Measurements from ENCODE around the gene PPP6R3. TPM values are rescaled to one million over a fixed set of nuclear protein-coding genes. Genes with fewer than 3 reads are reported as not detected.

PPP6R3 gene
- total RNA-seq, 1 donor from 2014 or later: 81.3 TPM

DNA sequence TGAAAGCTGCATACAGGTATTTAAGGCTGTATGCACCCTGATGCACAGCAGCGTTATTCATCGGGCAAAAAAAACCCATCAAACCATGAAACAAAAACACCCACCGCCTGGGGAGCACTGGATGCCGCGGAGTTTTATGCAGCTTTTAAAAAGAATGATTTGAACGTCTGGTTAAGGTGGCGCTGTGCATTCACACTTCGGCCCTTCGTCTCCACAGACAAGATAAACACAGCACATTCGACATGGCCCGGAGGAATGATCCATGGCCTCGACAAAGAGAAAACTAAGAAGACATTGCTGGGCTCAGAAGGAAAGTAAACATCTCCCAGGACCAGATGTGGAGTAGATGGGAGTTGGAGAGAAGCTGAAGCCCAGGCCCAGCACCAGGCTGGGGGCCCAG is 183.0 kb downstream of the PPP6R3 start:
- no peak for DNase-seq (ENCODE audit: low spot score)

DNA sequence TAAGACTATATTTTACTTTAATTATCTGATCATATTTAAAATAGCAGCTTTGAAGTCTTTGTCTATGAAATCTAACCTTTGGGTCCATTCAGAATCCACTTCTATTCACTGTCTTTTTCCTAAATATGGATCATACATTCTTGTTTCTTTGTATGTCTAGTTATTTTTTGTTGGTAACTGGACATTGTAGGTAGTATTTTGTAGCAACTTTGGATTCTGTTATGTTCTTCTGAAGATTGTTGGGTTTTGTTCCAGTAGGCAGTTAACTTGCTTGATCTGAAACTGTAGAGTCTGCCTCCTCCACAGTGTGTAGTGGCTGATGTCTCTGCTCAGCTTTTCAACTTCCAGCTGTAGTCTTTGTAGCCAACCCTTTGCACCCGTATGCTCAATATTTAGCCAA is 186.3 kb downstream of the PPP6R3 start:
- DNase-seq (ENCODE audit: low spot score): no peak

DNA sequence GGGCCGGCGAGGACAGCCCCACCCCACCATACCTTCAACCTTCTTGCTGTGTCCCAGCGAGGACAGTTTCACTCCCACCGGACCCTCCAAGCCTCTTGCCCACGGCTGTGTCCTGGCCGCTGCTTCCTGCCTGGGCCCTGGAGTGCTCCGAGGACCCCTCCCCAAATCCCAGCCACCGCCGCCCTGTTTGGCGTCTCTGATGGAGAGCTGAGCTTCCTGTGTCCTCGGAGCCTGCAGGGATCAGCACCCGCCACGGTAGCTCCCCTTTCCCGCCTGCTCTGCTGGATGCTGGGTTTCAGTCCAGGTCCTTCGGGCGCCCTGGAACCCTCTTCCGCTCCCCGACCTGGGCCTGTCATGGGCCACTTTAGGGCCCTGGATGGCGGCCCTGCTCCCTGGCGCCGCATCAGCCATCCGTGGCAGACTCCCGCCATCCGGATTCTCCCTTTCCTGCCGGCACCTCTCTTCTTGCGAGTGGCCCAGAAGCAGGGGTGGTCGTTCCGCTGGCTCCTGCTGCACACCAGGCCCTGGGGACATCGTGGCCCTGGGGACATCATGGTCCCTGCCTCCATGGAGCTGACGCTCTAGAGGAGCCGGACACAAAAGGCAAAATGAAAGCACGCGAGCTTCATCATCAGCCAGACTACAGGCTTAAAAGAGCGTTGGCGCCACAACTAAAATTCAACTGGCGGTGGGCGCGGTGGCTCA is 189.5 kb downstream of the PPP6R3 start:
- DNase-seq (ENCODE audit: low spot score): peak; percentile 89

DNA sequence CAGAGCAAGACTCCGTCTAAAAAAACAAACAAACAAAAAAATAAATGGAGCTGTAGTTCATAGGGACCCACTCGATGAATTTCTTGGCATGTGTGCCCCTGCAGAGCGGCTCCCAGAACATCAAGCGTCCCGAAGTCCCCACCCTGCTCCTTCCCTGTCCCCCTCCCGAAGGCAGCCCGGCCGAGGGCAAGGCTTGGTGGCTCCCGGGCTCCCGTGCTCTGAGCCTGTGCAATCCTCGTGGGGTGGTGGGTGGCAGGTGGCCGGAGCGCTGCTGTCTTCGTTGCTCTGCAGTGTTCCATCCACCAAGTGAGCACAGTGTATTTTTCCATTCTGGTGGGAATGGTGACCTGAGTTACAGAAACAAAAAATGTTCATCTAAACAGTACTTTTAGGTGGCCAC is 190.2 kb downstream of the PPP6R3 start:
- no peak for DNase-seq (ENCODE audit: low spot score)

DNA sequence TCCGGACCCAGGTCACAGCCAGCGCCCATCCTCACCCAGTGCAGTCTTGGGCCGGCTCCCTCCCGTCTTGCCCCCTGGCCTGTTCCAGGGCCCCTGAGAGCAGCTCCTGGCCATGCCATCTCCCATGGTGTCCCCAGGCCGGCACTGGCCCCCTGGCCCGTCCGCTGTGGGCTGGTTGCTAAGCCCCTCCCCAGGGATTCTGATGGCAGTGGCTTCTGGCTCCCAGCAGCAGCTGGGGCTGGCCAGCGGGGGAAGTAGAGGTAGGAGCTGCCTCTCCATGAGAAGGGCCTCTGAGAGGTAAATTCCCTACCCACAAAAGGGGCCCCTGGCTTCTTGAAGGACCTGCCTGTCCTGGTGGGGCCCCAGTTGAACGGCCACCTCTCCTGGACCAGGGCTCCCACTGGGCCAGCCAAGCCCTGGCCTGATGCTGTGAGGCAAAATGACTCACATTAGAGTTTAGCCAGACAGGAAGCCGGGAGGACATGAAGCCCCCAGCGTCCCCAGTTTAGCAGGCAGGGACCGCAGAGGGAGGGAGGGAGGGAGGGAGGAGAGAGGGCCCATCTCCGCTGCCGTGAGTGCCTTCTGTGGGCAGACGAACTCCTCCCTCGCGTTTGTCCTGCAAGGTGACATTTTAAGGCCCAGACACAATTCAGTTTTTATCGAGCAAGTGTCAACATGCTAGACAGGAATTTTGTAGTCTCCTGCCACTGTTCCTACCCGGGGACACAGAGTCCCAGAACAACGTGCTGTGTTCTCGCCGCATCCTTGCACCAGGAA is 190.8 kb downstream of the PPP6R3 start:
- DNase-seq (ENCODE audit: low spot score): no peak

DNA sequence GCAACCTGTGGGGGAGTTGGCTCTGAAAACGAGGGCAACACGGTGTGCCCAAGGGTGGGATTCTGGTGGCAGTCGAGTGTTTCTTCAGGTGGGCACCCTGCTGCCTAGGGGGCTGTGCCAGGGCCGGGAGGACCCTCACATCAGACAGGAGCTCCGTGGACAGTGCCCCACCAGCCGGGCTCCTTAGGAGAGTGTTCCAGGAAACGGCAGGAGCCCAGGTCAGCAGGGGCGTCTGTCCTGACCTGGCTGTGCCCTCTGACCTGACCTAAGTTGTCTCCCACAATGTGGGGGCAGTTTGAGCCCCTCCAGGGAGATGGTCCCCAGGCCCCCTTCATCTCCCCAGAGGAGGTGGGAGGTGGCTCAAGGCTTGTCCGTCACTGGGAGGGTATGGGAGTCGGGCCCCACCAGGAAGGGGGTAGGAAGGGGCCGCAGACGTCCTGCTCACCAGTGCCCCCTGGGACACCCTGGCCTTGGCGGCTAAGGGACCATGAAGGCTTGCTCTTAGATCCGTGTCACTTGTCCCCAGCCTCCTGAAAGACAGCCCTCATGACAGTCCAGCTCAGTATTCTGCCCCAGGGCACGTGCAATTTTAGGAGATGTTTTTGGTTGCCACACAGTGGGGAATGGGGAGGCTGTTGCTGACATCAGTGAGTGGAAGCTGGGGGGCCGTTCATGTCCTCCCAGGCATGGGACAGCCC is 191.6 kb downstream of the PPP6R3 start:
- DNase-seq (ENCODE audit: low spot score): no peak

DNA sequence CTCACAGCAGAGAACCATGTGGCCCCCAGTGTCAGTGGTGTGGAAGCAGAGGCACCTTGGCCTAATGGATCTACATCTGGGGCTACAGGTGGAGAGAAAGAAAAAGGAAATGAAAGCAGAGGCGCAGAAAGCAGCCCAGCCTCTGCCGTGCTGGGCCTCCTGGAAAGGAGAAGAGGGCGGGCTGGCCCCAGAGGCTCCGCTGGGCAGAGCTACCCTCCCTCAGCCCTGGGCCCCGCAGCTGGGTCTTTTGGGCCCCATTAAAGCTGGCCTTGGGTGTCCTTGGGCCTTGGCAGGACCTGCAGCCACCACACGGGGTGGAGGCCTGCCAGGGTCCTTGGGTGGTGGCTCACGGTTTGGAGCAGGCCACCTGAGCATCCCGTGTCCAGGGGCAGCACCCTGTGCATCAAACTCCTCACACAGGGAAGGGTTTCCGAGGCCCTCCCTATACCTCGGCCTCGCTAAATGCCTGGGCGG is 192.2 kb downstream of the PPP6R3 start:
- DNase-seq (ENCODE audit: low spot score): peak; percentile 62

DNA sequence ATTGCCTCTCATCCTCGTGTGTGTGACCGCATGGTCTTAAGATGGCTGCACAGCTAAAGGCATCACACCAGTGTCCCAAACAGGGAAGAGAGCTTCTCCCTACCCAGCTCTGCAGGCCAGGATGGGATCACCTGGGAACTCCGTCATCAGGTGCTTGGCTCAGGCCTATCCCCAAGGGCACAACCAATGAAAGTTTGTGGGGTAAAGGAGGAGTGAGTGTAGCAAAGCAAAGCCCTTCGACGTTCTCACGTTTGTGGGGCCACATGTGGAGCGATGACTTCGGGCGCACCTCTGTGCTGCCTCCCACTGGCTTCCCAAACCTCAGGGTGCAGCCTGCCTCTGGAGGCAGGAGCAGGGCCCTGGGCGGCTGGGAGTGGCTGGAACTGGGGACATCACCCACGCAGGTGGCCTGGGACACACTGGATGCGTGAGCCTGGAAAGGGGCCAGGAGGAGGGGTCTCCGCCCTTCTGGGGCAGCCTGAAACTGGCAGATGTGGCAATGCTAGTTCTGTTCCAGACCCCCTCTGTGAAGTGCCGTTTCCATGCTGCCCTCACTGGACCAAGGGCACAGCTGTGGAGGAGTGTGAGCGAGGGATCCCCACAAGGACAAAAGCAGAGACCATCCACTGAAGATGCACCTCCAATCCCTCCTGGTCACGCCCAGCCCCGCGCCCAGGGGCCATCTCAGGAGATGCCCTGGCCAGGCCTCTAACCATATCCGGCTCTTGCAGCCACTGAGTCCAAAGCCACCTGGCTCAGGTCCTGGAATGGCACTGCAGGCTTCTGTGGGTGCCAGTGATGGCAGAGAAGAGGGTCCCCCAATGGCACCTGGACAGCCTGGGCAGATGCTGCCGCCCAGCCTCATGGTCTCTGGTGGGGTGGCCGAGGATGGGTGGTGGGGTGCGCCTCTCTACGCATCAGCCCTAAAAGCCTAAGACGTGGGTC is 193.2 kb downstream of the PPP6R3 start:
- DNase-seq (ENCODE audit: low spot score): peak; percentile 83

DNA sequence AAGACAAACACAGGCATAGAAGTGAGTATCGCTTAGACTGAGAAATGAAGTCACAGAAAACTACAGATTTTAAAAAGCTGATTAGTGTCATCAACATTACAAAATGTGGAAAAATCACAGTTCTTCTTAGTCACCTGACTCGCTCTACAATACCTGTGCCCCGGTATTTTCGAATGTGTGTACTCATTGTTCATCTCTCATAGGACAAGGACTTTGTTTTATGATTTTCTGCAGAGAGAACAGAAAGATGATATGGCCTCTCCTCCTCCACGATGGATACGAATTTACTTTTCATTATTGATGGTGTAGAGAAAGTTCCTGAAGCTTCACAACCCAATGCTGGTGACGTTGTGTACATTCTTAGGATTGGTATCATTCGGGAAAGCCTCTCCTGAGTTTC is 194.4 kb downstream of the PPP6R3 start:
- DNase-seq (ENCODE audit: low spot score): no peak

DNA sequence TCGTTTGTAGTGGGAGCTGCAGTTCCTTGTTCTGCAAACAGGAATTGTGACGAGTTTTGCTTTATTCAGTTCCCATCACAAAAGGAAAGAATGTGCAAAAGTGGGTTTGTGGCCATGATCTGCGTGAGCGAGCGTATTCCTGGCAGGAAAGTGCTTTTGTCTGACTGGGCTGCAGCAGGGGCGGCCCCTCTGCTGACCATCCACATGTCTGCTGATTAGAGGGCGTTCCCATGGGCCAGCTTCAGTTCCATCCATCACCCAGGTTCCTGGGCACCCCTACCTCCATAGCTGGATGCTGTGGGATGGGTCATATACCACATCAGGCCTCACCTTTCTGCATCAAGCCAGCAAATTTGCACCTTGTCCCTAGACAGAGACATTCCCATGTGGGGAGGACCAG is 194.9 kb downstream of the PPP6R3 start:
- peak; percentile 68 for DNase-seq (ENCODE audit: low spot score)

DNA sequence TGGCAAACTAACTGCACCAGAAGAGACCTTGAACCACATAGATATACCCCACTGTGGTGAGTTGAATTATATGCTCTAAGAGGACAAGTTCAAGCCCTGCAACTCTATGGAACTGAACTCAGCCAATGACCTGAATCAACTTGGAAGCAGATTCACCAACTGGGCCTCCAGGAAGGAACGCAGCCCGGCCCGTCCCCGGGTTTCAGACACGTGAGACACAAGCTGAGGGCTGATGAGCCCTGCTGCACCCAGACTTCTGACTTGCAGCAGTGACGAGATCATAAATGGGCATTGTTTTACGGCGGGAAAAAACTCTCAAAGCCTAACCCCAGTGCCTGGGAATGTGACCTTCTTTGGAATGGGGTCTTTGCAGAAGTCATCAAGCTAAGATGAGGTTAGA is 195.3 kb downstream of the PPP6R3 start:
- peak; percentile 76 for DNase-seq (ENCODE audit: low spot score)

DNA sequence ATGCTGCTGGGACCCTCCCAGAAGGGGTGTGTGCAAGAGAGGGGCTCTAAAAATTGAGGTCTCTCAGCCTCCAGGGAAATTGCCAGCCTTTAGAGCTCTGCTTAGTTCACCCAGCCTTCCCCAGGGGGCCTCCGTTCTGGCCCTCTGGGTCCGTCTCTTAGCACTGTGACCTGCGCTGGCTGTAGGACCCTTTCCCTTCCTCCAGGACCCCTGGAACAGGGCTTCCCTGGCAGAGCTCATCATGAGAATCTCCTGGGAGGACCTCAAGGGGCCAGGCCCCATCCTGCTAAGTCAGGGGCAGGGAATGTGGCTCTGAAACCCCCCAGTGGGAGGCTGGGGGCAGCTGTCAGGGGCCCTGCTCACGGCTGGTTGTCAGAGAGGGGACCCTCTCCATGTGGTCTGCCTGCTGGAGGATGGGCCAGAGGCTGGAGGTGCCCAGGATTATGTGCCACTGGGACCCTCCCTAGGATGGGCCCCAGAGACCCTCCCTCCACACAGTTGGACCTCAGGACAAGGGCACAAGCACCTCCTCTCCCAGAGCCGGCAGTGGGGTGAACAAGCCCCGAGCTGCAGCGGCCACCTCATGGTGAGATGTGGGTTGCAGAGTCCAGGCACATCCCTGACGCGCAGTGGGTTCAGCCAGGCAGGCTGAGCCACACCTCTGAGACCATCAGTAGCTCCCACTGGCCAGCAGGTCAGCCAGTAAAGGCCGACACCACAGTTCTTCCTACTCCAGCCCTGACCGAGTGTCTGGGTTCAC is 196.6 kb downstream of the PPP6R3 start:
- no peak for DNase-seq (ENCODE audit: low spot score)

DNA sequence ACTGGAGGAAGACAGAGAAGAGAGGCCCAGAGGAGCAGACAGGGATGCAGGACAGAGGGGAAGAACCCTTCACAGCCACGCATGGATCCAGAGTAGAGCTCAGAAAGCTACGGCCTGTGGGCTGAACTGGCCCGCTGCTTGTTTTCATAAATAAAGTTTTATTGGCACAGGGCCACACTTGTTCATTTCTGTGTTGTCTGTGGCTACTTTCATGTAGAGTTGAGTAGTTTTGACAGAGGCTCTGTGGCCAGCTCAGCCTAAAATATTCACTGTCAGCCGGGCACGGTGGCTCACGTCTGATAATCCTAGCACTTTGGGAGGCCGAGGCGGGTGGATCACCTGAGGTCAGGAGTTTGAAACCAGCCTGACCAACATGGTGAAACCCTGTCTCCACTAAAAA is 197.5 kb downstream of the PPP6R3 start:
- no peak for DNase-seq (ENCODE audit: low spot score)

DNA sequence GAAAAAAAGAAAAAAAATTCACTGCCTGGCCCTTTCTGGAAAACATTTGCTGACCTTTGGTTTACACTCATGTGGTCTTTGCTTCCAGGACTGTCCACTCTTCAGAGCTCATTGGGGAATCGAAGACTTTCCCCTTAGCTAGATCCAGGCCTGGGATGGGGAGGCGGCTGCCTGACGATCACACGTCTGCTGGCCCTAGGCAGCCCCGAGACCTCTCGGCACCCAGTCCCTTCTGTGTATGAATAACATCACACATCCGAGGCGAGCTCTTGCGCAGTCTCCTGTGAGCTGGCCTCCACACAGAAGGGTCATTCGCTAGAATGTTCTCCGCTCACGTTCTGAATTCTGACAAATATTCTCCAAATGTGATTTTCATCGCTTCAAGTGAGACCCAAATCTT is 198.1 kb downstream of the PPP6R3 start:
- no peak for DNase-seq (ENCODE audit: low spot score)

DNA sequence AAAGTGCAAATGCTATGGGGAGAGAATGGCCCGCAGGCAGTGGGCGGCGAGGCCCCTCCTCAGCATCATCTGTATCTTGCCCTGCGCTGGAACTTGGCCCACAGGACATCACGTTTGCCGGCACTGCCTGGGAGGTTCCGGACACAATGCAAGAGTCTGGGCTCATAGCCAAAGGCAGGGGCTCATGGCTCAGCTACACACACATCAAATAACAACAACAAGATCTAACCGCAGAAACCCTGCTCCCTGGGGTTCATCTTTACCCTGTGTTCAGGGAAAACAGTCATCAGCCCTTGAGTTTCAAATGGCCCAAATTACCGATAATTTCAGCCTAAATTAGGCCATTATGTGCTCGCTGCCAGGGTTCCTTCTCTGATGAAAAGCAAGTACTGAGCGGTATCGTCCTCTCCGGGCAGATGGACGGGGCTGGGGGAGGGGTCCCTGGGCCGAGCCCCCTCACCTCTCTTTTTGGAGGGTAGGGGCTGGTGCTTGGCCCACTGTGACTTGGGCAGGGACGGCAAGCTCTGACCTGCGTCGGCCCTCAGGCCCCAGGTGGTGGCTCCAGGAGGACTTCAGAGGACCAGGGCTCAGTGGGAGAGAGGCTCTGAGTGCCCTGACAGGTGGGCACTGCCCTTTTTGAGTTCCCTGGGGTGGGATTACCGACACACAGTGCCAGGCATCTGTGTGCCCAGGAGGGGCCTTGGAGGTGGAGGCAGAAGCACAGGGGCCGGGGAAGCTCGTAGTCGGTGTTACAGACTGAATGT is 198.8 kb downstream of the PPP6R3 start:
- DNase-seq (ENCODE audit: low spot score): no peak

DNA sequence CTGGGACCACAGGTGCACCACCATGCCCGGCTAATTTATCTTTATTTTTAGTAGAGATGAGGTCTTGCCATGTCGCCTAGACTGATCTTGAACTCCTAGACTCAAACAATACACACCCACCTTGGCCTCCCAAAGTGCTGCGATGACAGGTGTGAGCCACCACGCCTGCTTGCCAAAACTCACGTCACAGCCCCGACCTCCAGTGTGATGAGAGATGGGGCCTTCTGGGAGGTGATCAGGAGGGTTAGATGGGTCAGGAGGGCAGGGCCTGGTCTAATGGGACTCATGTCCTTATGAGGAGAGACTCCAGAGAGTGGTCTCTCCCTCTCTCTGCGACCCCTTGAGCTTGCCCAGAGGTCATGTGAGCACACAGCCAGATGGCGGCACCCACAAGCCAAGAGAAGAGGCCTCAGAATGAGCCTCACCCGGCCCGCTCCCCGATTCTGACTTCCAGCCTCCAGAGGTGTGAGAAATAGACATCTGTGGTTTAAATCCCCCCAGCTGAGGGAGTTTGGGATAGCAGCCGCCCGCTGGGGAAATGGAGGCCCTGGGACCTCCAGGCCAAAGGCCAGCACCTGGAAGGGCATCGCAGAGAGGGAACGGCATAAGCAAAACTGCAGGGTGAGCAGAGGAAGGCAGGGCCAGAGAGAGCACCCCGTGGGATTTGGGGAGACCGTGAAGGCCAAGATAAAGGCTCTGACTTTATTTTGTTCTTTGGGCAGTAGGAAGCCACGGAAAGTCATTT is 199.7 kb downstream of the PPP6R3 start:
- no peak for DNase-seq (ENCODE audit: low spot score)

DNA sequence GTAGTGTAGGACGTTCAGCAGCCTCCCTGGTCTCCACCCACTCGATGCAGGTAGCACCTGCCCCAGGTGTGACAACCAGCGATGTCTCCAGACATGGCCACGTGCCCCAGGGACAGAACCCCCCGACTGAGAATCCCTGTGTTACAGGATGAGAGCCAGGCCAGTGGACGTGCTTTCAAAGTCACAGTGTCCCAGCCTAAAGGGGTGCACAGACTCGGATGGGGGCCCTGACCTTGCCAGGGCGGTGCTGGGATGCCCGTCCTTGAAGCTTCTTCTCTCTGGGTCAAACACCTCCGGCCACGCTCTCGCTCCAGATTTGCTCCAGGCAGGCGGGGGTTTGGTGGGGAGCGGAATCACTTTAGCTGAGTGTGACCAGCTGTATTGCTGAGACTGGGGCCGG is 200.5 kb downstream of the PPP6R3 start:
- no peak for DNase-seq (ENCODE audit: low spot score)

DNA sequence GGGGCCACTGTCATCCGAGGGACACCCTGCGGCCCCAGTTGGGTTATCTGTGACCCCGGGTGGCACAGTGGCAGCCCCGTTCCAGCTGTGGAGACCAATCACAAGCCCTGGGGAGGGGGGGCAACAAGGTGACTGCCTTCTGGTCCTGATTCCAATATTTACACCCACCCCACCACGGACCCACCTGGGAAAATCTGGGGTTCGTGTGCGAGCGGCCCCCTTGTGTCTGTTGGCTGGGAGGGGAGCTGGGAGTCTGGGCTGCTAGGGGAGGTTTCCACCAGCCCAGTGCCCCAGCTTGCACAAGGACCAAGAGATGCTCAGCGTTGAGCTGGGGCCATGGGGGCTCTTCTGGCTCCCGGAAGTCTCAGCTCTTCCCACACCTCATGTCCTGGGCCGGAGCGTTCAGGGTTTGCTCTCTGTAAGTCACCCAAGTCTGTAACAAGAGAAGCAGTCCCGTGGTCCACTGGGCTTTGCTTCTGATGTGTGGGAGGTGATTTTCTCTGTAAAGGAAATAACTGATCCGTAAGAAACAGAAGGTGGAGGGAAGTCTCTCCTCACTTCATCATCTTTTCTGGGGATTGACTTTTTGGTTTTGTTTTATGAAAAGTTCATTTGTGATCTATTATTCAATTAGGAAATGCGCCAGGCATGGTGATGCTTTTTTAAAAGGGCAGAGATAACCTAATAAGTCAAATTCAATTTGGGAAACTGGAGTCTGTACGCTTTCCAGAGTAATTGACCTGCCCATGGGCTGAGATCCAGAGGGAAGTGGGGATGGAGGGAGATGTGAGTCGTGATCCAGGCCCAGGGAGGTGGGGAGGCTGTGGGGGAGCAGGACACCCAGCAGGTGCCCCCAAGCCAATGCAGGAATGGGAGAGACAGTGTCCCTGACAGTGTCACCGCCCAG is 201.4 kb downstream of the PPP6R3 start:
- no peak for DNase-seq (ENCODE audit: low spot score)
